Right cardiac atrium (tissue), 5 donors: ENCODE measurements around the gene BLTP3A. TPM values are rescaled to one million over a fixed set of nuclear protein-coding genes. Genes with fewer than 3 reads are reported as not detected.
"Not testable (repeated sequence)": the region's sequence is repeated elsewhere in the genome, so short reads cannot be mapped to it uniquely, and the experiment has no call there.

Experiments
- ATAC-seq, 2 donors: fragments of 200-7000 bp; cut with Tn5 transposase; one replicate each; pipeline versions ENCODE4 v1.8.0 to v1.9.1; 2020; ENCODE audit warnings: moderate library complexity in 2 of 2, mild to moderate bottlenecking in 1 of 2
- DNase-seq, 3 donors: peaks; one replicate each; pipeline ENCODE4 v3.0.0-alpha.2; 2020
- H3K27ac ChIP-seq: one replicate; pipeline ENCODE4 v1.5.1; 2013; ENCODE audit warnings: mild to moderate bottlenecking, low read length, control low read depth, moderate library complexity
- H3K27me3 ChIP-seq: one replicate; pipeline ENCODE4 v1.6.1; 2013; ENCODE audit not compliant: control insufficient read depth, insufficient read depth
- H3K4me1 ChIP-seq: one replicate; pipeline ENCODE4 v1.6.1; 2013; ENCODE audit warnings: low read length; ENCODE audit not compliant: control insufficient read depth, insufficient read depth
- H3K4me3 ChIP-seq: one replicate; pipeline ENCODE4 v1.5.1; 2013; ENCODE audit warnings: low read length, control low read depth
- H3K9me3 ChIP-seq: one replicate; pipeline ENCODE4 v1.6.1; 2013; ENCODE audit warnings: low read length; ENCODE audit not compliant: control insufficient read depth
- WGBS: extraction: QIAGEN DNeasy Blood & Tissue Kit; methylation state at CpG from one replicate; pipeline ENCODE4 v1.1.7; 2013; 5-methylcytosine and 5-hydroxymethylcytosine counted together
- intact Hi-C, 4 donors: fragments of 100-400 bp; cut with DNase I; formaldehyde crosslinking; loops; one replicate each; pipeline versions ENCODE4 v1.11.0 to v1.14.0; 2022 to 2023
- polyA plus RNA-seq: library from polyadenylated mRNA; stranded (reverse); fragments of 200-250 nt; gene quantifications from one replicate; pipeline ENCODE4 v1.2.3, GENCODE V29; 2013
- total RNA-seq, 4 donors: library from RNA; stranded (reverse); fragmentation: NEBNext Ultra II Directional; extraction: Animal tissue kit (Norgen Biotek cat#: 25700); gene quantifications; one replicate each; pipeline ENCODE4 v1.2.1, GENCODE V29; 2021
- donor health status: healthy with polysubstance abuse.
- donor health status: DM: no; HTN: yes; CAD: no.
- donor health status: DM: no; HTN: no; CAD: no.
- donor health status: DM: no; HTN: yes; CAD: no; lungs with severe emphysema.
- donor health status: DM: yes; HTN: yes; CAD: no.

BLTP3A gene
- total and polyA plus RNA-seq, 5 donors, result 4.4 to 18.8 (median 17.5) TPM

- peak; percentile 30 to 52 for ATAC-seq
- intact Hi-C loops, result no loop called here
- H3K9me3 ChIP-seq, result no peaks in the 10 kb centered on the region
Measured at GRCh38 chr6:34792605-34793500, 970 bp downstream of the BLTP3A start.

GRCh38 chr6:34793877-34794276, 2.0 kb downstream of the BLTP3A start:
- H3K27ac ChIP-seq, result no peak overlapping the region
- no peak for DNase-seq
- 98% methylated on average over 6 of the region's 6 CpGs for WGBS

More at GRCh38 chr6:34792605-34793500, 970 bp downstream of the BLTP3A start:
- Histone ChIP-seq H3K27ac (peak overlapping the region; percentile 80), H3K27me3 (no peaks in the 10 kb centered on the region), H3K4me1 (no peaks in the 10 kb centered on the region), H3K4me3 (peak overlapping the region; percentile 72)
- 10% methylated on average over 20 of the region's 20 CpGs for WGBS
- peak in 2 of 3 donors; percentile 33 to 61 for DNase-seq

GRCh38 chr6:34795836-34796425, 4.0 kb downstream of the BLTP3A start:
- DNase-seq (no peak), ATAC-seq (no peak)
- Histone ChIP-seq H3K27ac (no peak overlapping the region), H3K9me3 (no peaks in the 10 kb centered on the region), H3K4me3 (no peak overlapping the region), H3K4me1 (no peaks in the 10 kb centered on the region), H3K27me3 (no peaks in the 10 kb centered on the region)
- intact Hi-C loops, result no loop called here
- 35% methylated on average over 2 of the region's 2 CpGs for WGBS

More at GRCh38 chr6:34793877-34794276, 2.0 kb downstream of the BLTP3A start:
- no peaks in the 10 kb centered on the region for H3K4me1 ChIP-seq
- no peak overlapping the region for H3K4me3 ChIP-seq
- H3K27me3 ChIP-seq, result no peaks in the 10 kb centered on the region
- no peak for ATAC-seq
- intact Hi-C loops, result no loop called here
- H3K9me3 ChIP-seq, result no peaks in the 10 kb centered on the region

- intact Hi-C loops, result no loop called here
- no peak for DNase-seq
- WGBS, result 95% methylated on average over 3 of the region's 3 CpGs
- Histone ChIP-seq H3K4me3 (no peak overlapping the region), H3K27ac (no peak overlapping the region), H3K9me3 (no peaks in the 10 kb centered on the region), H3K4me1 (no peaks in the 10 kb centered on the region), H3K27me3 (no peaks in the 10 kb centered on the region)
- ATAC-seq, result no peak
Measured at GRCh38 chr6:34798057-34798456, 6.2 kb downstream of the BLTP3A start.

- H3K4me1 ChIP-seq, result no peaks in the 10 kb centered on the region
- H3K4me3 ChIP-seq, result no peak overlapping the region
- intact Hi-C loops, result no loop called here
- H3K9me3 ChIP-seq, result no peaks in the 10 kb centered on the region
- no peaks in the 10 kb centered on the region for H3K27me3 ChIP-seq
- ATAC-seq (no peak), DNase-seq (no peak)
- WGBS, result 79% methylated on average over 3 of the region's 3 CpGs
- H3K27ac ChIP-seq, result no peak overlapping the region
Measured at GRCh38 chr6:34799547-34799946, 7.7 kb downstream of the BLTP3A start.

- intact Hi-C loops, result no loop called here
- Histone ChIP-seq H3K4me1 (no peaks in the 10 kb centered on the region), H3K27ac (no peak overlapping the region), H3K9me3 (no peaks in the 10 kb centered on the region), H3K4me3 (no peak overlapping the region), H3K27me3 (no peaks in the 10 kb centered on the region)
- no peak for DNase-seq
- ATAC-seq, result no peak
Measured at GRCh38 chr6:34804543-34804942, 12.7 kb downstream of the BLTP3A start.

GRCh38 chr6:34805074-34805473, 13.2 kb downstream of the BLTP3A start:
- ATAC-seq, H3K27ac ChIP-seq: not testable (repeated sequence)

GRCh38 chr6:34806738-34807453, 15.0 kb downstream of the BLTP3A start:
- Histone ChIP-seq H3K27me3 (no peaks in the 10 kb centered on the region), H3K4me3 (no peak overlapping the region), H3K27ac (no peak overlapping the region), H3K4me1 (peaks cover 2% of the 10 kb centered on the region), H3K9me3 (no peaks in the 10 kb centered on the region)
- intact Hi-C loops, result no loop called here
- ATAC-seq, result no peak
- no peak for DNase-seq
- WGBS, result 85% methylated on average over 9 of the region's 9 CpGs

More at GRCh38 chr6:34805074-34805473, 13.2 kb downstream of the BLTP3A start:
- 97% methylated on average over 6 of the region's 6 CpGs for WGBS
- DNase-seq, H3K9me3 ChIP-seq, H3K4me1 ChIP-seq, H3K27me3 ChIP-seq, H3K4me3 ChIP-seq, intact Hi-C loops: not testable (repeated sequence)

GRCh38 chr6:34808473-34808872, 16.6 kb downstream of the BLTP3A start:
- H3K27ac ChIP-seq, H3K4me1 ChIP-seq, ATAC-seq, DNase-seq, intact Hi-C loops, H3K27me3 ChIP-seq, H3K9me3 ChIP-seq, H3K4me3 ChIP-seq: not testable (repeated sequence)
- WGBS, result 98% methylated on average over 3 of the region's 3 CpGs

- H3K27me3 ChIP-seq, DNase-seq, H3K4me3 ChIP-seq, intact Hi-C loops, ATAC-seq, H3K27ac ChIP-seq, H3K9me3 ChIP-seq, H3K4me1 ChIP-seq: not testable (repeated sequence)
- 89% methylated on average over 9 of the region's 9 CpGs for WGBS
Measured at GRCh38 chr6:34809419-34809818, 17.5 kb downstream of the BLTP3A start.
